ENCODE data around the gene EPOP. TPM values are rescaled to one million over a fixed set of nuclear protein-coding genes. Genes with fewer than 3 reads are reported as not detected.

Gene EPOP
- total RNA-seq (2021; ENCODE audit: unreplicated experiment), result 37.9 TPM
- polyA plus RNA-seq (2012), result 15.2 and 19.0 TPM in 2 replicates
- Bru-seq, nascent RNA, result percentile 79 among the genes with signal in this experiment
- BruChase-seq, experiment 1, labeled RNA remaining after a 6-hour chase, result percentile 81 among the genes with signal in this experiment
- percentile 97 among the genes with signal in this experiment for BruChase-seq, experiment 2, labeled RNA remaining after a 2-hour chase
- long read RNA-seq, transcript EPOP-201 (1 exons, 3,719 nt), result major isoform, 35 of 35 reads
- long read RNA-seq, partial matches to known transcripts, result 0 of 35 reads
- long read RNA-seq, other reads (novel, unspliced or antisense), result 0 of 35 reads

DNA sequence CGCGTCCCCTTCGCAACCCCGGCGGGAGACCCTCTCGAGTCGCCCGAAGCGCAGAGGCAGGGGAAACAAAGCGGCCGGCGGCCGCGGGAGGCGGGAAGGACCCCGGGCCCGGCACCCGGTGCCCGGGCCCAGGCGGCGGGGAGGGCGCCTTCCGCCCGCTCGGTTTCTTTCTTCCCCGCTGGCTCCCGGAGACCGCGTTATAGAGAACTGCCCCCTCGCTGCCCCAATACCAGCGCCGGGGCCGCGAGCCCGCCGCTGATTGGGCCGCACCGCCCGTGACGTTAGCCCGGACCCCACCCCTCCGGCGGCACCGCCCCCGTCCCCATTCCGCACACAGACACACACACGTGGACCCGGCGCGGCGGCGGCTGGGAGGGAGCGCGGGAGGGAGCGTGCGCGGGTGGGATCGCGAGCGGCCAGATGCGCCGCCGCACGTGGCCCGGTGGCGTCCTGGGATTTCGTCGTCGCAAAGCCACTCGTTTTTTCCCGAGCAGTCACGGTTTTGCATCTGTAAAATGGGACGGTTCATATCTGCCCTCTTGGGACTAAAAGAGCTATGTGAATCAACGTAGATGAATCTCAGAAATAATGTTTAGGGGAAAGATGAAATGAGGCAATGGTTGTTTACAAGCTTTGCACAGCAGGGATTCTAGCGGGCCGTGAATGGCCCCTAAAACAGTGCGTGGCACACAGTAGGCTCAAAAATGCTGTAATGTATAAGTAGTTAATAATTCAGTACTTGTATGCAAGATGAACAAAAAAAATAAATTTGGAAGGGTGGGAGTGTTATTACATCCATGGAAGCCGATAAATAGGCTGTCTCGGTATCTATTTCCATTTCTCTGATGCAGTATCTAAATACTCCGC is at the start of gene EPOP:
TSS of gene EPOP (minus strand) at position 209 of the 867 bp plus-strand sequence. CDS start 462 bp downstream, outside the sequence.
- ChIA-PET POLR2A (interaction anchor here (1.3 to 1.5 kb wide), 3 partner anchors 11 to 117 kb away, joined by 3 to 4 read pairs (median 3); no protein-coding TSS in a partner anchor), CTCF (interaction anchor here (0.7 to 1.3 kb wide), 3 partner anchors 12 to 115 kb away, joined by 3 to 4 read pairs (median 3); no protein-coding TSS in a partner anchor), RAD21 (ENCODE audit: low non-redundant PET in 1 of 2, low total read pairs in 2 of 2, uncharacterized antibody in 2 of 2, unreplicated experiment in 2 of 2) (no interaction called here)
- Histone ChIP-seq H3K27me3 (ENCODE audit: insufficient read depth, low read length) (no peaks in the 10 kb centered on the region), H3K27ac (ENCODE audit: low read depth, low read length) (peak within 1 kb of the TSS; percentile 91), H3K9ac (ENCODE audit: low read length) (peak within 1 kb of the TSS; percentile 94), H3K79me2 (ENCODE audit: insufficient read depth, low read length) (peaks cover 19% of the 10 kb centered on the region; the same call in 1 of the 2 replicates), H3K4me2 (ENCODE audit: low read length) (peak within 1 kb of the TSS; percentile 93), H3K4me1 (ENCODE audit: control insufficient read depth in 1 of 2, insufficient read depth in 2 of 2, low read length in 2 of 2) (peaks cover 29 to 64% of the 10 kb centered on the region in 2 experiments), H3K9me3 (ENCODE audit: control insufficient read depth in 1 of 2, insufficient read depth in 1 of 2, low read depth in 1 of 2, low read length in 2 of 2) (no peaks in the 10 kb centered on the region), H3K4me3 (replicated peaks in 1 of 2; ENCODE audit: low read depth in 1 of 2, low read length in 2 of 2) (peak within 1 kb of the TSS; percentile 75 to 77), H3K36me3 (ENCODE audit: control insufficient read depth in 1 of 2, insufficient read depth in 2 of 2, low read length in 2 of 2) (no peaks in the 10 kb centered on the region), H4K20me1 (ENCODE audit: insufficient read depth) (no peaks in the 10 kb centered on the region), H2AFZ (ENCODE audit: low read depth, low read length, poor library complexity, severe bottlenecking) (peak within 1 kb of the TSS; percentile 49), H3K9me2 (ENCODE audit: insufficient read depth) (no peaks in the 10 kb centered on the region)
- intact Hi-C loops (cut with micrococcal nuclease), result loop anchor here (5.0 kb wide), 1 partner anchor 77 kb away; the partner anchor contains the start of gene PSMB3
- TSS peak; percentile 98 for BruUV-seq (replicated peaks)
- DNase-seq (ENCODE audit: low read depth, low spot score) (peak; percentile 77), ATAC-seq (peak; percentile 84)
- TF ChIP-seq EGR1 (IDR thresholded peaks at IDR 0.05; ENCODE audit: low read depth) (peak; percentile 79), SP1 (IDR thresholded peaks at IDR 0.05; ENCODE audit: low read depth) (peak; percentile 58), SRF (IDR thresholded peaks at IDR 0.05; ENCODE audit: low read depth) (no peak), SIN3A (IDR thresholded peaks at IDR 0.05; ENCODE audit: low read depth) (peak; percentile 90), POLR2A (IDR thresholded peaks at IDR 0.05; ENCODE audit: borderline replicate concordance, extremely low read depth, insufficient read depth, insufficient read length) (no peak), FOSL1 (IDR thresholded peaks at IDR 0.05; ENCODE audit: low read depth) (no peak), TCF7L2 (IDR thresholded peaks at IDR 0.05; ENCODE audit: borderline replicate concordance, extremely low read depth, insufficient read depth, insufficient read length) (no peak), EZH2 (IDR thresholded peaks at IDR 0.05) (no peak), ZFX (IDR thresholded peaks at IDR 0.05) (peak; percentile 1; the same call in 1 of the 2 replicates), POLR2AphosphoS5 (IDR thresholded peaks at IDR 0.05; ENCODE audit: low read depth, low read length) (peak; percentile 89), JUND (IDR thresholded peaks at IDR 0.05) (no peak)
- TF ChIP-seq, protein P1, sequence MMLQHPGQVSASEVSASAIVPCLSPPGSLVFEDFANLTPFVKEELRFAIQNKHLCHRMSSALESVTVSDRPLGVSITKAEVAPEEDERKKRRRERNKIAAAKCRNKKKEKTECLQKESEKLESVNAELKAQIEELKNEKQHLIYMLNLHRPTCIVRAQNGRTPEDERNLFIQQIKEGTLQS (IDR thresholded peaks at IDR 0.05), result no peak
- TF ChIP-seq, protein P2, sequence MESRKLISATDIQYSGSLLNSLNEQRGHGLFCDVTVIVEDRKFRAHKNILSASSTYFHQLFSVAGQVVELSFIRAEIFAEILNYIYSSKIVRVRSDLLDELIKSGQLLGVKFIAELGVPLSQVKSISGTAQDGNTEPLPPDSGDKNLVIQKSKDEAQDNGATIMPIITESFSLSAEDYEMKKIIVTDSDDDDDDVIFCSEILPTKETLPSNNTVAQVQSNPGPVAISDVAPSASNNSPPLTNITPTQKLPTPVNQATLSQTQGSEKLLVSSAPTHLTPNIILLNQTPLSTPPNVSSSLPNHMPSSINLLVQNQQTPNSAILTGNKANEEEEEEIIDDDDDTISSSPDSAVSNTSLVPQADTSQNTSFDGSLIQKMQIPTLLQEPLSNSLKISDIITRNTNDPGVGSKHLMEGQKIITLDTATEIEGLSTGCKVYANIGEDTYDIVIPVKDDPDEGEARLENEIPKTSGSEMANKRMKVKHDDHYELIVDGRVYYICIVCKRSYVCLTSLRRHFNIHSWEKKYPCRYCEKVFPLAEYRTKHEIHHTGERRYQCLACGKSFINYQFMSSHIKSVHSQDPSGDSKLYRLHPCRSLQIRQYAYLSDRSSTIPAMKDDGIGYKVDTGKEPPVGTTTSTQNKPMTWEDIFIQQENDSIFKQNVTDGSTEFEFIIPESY (IDR thresholded peaks at IDR 0.05; ENCODE audit: extremely low read depth, insufficient replicate concordance, low read length), result no peak
- TF ChIP-seq, protein P3, sequence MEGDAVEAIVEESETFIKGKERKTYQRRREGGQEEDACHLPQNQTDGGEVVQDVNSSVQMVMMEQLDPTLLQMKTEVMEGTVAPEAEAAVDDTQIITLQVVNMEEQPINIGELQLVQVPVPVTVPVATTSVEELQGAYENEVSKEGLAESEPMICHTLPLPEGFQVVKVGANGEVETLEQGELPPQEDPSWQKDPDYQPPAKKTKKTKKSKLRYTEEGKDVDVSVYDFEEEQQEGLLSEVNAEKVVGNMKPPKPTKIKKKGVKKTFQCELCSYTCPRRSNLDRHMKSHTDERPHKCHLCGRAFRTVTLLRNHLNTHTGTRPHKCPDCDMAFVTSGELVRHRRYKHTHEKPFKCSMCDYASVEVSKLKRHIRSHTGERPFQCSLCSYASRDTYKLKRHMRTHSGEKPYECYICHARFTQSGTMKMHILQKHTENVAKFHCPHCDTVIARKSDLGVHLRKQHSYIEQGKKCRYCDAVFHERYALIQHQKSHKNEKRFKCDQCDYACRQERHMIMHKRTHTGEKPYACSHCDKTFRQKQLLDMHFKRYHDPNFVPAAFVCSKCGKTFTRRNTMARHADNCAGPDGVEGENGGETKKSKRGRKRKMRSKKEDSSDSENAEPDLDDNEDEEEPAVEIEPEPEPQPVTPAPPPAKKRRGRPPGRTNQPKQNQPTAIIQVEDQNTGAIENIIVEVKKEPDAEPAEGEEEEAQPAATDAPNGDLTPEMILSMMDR (IDR thresholded peaks at IDR 0.05 in 2 of 3, conservative IDR thresholded peaks at IDR 0.05 in 1 of 3; ENCODE audit: borderline replicate concordance in 1 of 3, insufficient read depth in 1 of 3, low read depth in 2 of 3, low read length in 2 of 3), result 0 out of 6 replicates have a peak, but pooled peaks of 1 of the 3 experiments have one; percentile 6
- TF ChIP-seq, protein P4, sequence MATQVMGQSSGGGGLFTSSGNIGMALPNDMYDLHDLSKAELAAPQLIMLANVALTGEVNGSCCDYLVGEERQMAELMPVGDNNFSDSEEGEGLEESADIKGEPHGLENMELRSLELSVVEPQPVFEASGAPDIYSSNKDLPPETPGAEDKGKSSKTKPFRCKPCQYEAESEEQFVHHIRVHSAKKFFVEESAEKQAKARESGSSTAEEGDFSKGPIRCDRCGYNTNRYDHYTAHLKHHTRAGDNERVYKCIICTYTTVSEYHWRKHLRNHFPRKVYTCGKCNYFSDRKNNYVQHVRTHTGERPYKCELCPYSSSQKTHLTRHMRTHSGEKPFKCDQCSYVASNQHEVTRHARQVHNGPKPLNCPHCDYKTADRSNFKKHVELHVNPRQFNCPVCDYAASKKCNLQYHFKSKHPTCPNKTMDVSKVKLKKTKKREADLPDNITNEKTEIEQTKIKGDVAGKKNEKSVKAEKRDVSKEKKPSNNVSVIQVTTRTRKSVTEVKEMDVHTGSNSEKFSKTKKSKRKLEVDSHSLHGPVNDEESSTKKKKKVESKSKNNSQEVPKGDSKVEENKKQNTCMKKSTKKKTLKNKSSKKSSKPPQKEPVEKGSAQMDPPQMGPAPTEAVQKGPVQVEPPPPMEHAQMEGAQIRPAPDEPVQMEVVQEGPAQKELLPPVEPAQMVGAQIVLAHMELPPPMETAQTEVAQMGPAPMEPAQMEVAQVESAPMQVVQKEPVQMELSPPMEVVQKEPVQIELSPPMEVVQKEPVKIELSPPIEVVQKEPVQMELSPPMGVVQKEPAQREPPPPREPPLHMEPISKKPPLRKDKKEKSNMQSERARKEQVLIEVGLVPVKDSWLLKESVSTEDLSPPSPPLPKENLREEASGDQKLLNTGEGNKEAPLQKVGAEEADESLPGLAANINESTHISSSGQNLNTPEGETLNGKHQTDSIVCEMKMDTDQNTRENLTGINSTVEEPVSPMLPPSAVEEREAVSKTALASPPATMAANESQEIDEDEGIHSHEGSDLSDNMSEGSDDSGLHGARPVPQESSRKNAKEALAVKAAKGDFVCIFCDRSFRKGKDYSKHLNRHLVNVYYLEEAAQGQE (IDR thresholded peaks at IDR 0.05; ENCODE audit: low read depth), result no peak
- TF ChIP-seq, protein P5, sequence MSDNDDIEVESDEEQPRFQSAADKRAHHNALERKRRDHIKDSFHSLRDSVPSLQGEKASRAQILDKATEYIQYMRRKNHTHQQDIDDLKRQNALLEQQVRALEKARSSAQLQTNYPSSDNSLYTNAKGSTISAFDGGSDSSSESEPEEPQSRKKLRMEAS (IDR thresholded peaks at IDR 0.05), result peak; percentile 99
